ENCODE results near the gene ARL9.
"Not testable (repeated sequence)": the region's sequence is repeated elsewhere in the genome, so short reads cannot be mapped to it uniquely, and the experiment has no call there.

ARL9 gene

DNA sequence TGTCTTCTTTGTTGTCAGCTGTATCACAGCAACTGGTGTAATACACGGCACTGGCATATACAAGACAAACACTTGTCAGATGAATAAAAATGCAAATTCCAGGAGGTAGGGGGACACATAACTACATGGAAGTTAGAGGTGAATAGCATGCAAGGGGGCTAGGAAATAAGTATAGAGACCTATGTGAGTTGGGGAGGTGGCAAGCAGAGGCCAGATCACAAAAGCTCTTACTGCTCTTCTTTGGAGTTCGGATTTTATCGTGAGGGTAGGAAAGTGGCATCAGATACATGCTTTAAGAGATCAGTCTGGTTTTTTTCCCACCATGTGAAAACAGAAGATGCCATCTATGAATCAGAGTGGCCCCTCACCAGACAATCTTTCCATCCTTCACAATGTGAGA is 41.0 kb upstream of the ARL9 start:
- no peak overlapping the region for H3K4me3 ChIP-seq (IDR thresholded peaks at IDR 0.05; ENCODE audit: insufficient read depth, low read depth, low read length)

DNA sequence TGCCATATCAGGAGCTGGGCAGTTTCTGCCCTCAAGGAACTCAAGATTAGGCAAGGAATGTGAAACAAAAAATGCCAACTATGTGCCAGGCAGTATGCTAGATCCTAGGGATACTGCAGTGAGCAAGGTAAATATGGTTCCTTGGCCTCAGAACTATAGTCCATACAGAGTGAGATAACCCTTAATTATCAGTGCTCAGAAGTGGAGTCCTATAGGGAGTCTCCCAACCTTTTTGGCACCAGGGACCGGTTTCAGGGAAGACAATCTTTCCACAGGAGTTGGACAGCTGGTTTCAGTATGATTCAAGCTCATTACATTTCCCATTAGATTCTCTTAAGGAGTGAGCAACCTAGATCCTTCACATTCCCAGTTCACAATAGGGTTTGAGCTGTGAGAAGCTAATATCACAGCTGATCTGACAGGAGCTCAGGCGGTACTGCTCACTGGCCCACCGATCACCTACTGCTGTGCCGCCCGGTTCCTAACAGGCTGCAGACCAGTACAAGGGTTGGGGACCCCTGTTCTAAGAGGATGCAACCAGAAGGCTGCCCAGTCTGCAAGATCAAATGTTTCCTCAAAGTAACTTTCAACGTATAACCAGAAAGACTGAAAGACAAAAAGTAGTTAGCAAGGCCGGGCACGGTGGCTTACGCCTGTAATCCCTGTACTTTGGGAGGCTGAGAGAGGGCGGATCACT is 39.8 kb upstream of the ARL9 start:
- Histone ChIP-seq H3K4me2 (peak overlapping the region; percentile 63), H3K9ac (no peak overlapping the region), H3K4me1 (ENCODE audit: low read depth, poor library complexity, severe bottlenecking) (peaks cover 35% of the 10 kb centered on the region), H3K27ac (no peak overlapping the region; the same call in 1 of the 2 replicates), H4K20me1 (ENCODE audit: insufficient read depth) (peaks cover 9% of the 10 kb centered on the region; the same call in 1 of the 2 replicates), H3K27me3 (ENCODE audit: insufficient read depth, low read depth) (no peaks in the 10 kb centered on the region), H3K36me3 (ENCODE audit: insufficient read depth) (no peaks in the 10 kb centered on the region; the same call in 1 of the 2 replicates), H3K79me2 (ENCODE audit: insufficient read depth, low read depth) (peaks cover 58% of the 10 kb centered on the region), H3K4me3 (IDR thresholded peaks at IDR 0.05; ENCODE audit: insufficient read depth, low read depth, low read length) (no peak overlapping the region), H2AFZ (ENCODE audit: low read depth) (no peak overlapping the region)
- TF ChIP-seq, protein P1, sequence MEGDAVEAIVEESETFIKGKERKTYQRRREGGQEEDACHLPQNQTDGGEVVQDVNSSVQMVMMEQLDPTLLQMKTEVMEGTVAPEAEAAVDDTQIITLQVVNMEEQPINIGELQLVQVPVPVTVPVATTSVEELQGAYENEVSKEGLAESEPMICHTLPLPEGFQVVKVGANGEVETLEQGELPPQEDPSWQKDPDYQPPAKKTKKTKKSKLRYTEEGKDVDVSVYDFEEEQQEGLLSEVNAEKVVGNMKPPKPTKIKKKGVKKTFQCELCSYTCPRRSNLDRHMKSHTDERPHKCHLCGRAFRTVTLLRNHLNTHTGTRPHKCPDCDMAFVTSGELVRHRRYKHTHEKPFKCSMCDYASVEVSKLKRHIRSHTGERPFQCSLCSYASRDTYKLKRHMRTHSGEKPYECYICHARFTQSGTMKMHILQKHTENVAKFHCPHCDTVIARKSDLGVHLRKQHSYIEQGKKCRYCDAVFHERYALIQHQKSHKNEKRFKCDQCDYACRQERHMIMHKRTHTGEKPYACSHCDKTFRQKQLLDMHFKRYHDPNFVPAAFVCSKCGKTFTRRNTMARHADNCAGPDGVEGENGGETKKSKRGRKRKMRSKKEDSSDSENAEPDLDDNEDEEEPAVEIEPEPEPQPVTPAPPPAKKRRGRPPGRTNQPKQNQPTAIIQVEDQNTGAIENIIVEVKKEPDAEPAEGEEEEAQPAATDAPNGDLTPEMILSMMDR (conservative IDR thresholded peaks at IDR 0.05; ENCODE audit: low read depth, low read length), result no peak

More for the DNA sequence above, 41.0 kb upstream of the ARL9 start:
- Histone ChIP-seq H3K27ac (no peak overlapping the region; the same call in 1 of the 2 replicates), H4K20me1 (ENCODE audit: insufficient read depth) (peaks cover 9% of the 10 kb centered on the region; the same call in 1 of the 2 replicates), H3K79me2 (ENCODE audit: insufficient read depth, low read depth) (peaks cover 55% of the 10 kb centered on the region), H3K9ac (no peak overlapping the region), H2AFZ (ENCODE audit: low read depth) (no peak overlapping the region), H3K4me2 (no peak overlapping the region), H3K4me1 (ENCODE audit: low read depth, poor library complexity, severe bottlenecking) (peaks cover 32% of the 10 kb centered on the region), H3K36me3 (ENCODE audit: insufficient read depth) (peaks cover 7% of the 10 kb centered on the region; the same call in 1 of the 2 replicates), H3K27me3 (ENCODE audit: insufficient read depth, low read depth) (no peaks in the 10 kb centered on the region)
- TF ChIP-seq, protein P1 (conservative IDR thresholded peaks at IDR 0.05; ENCODE audit: low read depth, low read length), result no peak

DNA sequence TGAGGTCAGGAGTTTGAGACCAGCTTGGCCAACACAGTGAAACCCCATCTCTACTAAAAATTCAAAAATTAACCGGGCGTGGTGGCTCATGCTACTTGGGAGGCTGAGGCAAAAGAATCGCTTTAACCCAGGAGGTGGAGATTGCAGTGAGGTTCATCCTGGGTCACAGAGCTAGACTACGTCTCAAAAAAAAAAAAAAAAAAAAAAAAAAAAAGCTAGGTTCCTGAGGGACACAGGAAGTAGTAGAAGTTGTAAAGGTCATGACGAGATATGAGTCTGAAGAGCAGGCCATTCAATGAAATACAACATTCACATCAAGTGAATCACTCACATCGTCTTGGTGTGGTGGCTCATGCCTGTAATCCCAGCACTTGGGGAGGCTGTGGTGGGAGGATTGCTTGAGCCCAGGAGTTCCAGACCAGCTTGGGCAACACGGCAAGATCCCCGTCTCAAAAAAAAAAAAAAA is 39.3 kb upstream of the ARL9 start:
- H3K79me2 ChIP-seq (ENCODE audit: insufficient read depth, low read depth), result peaks cover 63% of the 10 kb centered on the region
- H3K4me1 ChIP-seq (ENCODE audit: low read depth, poor library complexity, severe bottlenecking), result peaks cover 35% of the 10 kb centered on the region
- H3K36me3 ChIP-seq (ENCODE audit: insufficient read depth); H3K27me3 ChIP-seq (ENCODE audit: insufficient read depth, low read depth); H4K20me1 ChIP-seq (ENCODE audit: insufficient read depth): not testable (repeated sequence)
- H3K9ac ChIP-seq, result peak overlapping the region; percentile 92; the same call in 1 of the 2 replicates
- H3K27ac ChIP-seq, result peak overlapping the region; percentile 87; the same call in 1 of the 2 replicates
- peak overlapping the region; percentile 83; the same call in 1 of the 2 replicates for H2AFZ ChIP-seq (ENCODE audit: low read depth)
- H3K4me2 ChIP-seq, result peak overlapping the region; percentile 63
- H3K4me3 ChIP-seq (IDR thresholded peaks at IDR 0.05; ENCODE audit: insufficient read depth, low read depth, low read length), result peak overlapping the region; percentile 26

DNA sequence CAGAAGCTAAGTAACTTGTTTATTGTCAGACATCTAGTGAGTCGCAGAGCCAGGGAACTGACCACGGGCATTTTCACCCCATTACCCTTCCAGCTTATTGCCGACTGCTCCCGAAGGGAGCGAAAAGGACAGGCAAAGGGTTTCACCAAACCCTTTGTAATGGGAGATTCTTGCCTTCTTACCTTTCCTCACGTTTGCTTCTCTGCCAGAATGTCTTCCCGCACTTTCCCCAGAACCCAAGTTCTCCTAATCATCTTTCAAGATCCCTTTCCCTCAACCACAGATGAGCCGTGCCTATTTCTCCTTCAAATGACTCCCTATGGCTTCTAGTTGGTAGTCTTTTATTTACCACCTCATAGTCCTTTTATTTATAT is 38.7 kb upstream of the ARL9 start:
- Histone ChIP-seq H3K4me2 (peak overlapping the region; percentile 63), H3K36me3 (ENCODE audit: insufficient read depth) (peaks cover 9% of the 10 kb centered on the region; the same call in 1 of the 2 replicates), H3K27ac (peak overlapping the region; percentile 87), H3K4me1 (ENCODE audit: low read depth, poor library complexity, severe bottlenecking) (peaks cover 35% of the 10 kb centered on the region), H3K79me2 (ENCODE audit: insufficient read depth, low read depth) (peaks cover 67% of the 10 kb centered on the region), H3K27me3 (ENCODE audit: insufficient read depth, low read depth) (no peaks in the 10 kb centered on the region), H3K9ac (peak overlapping the region; percentile 92), H4K20me1 (ENCODE audit: insufficient read depth) (peaks cover 9% of the 10 kb centered on the region; the same call in 1 of the 2 replicates), H2AFZ (ENCODE audit: low read depth) (peak overlapping the region; percentile 83), H3K4me3 (IDR thresholded peaks at IDR 0.05; ENCODE audit: insufficient read depth, low read depth, low read length) (peak overlapping the region; percentile 26)
- TF ChIP-seq, protein P1 (conservative IDR thresholded peaks at IDR 0.05; ENCODE audit: low read depth, low read length), result no peak

Measured in KMS-11 (cell line).